AG10803 (cell line): ENCODE results near the gene ADORA2A.

Experiments used
- DNase-seq: peaks from one replicate; pipeline ENCODE4 v3.0.0; 2010; ENCODE audit warnings: low read depth
- H3K4me3 ChIP-seq: 2 replicates; pipeline ENCODE4 v1.5.1; 2011; ENCODE audit warnings: mild to moderate bottlenecking, low read length, control low read depth
- CTCF ChIP-seq: conservative IDR thresholded peaks from 2 replicates; pipeline ENCODE4 v1.5.1; 2011; ENCODE audit warnings: mild to moderate bottlenecking, low read length, control low read depth, inconsistent platforms

ADORA2A gene

GRCh38 chr22:24443668-24444067 lies 16.3 kb downstream of the ADORA2A start:
- no peak for DNase-seq
- no peak for TF ChIP-seq CTCF
- H3K4me3 ChIP-seq, result no peak overlapping the region

- no peak overlapping the region for H3K4me3 ChIP-seq
- DNase-seq, result no peak
- no peak for TF ChIP-seq CTCF
Measured at GRCh38 chr22:24444251-24444650, 16.9 kb downstream of the ADORA2A start.

GRCh38 chr22:24444729-24445466 lies 17.5 kb downstream of the ADORA2A start:
- H3K4me3 ChIP-seq, result no peak overlapping the region
- no peak for TF ChIP-seq CTCF
- no peak for DNase-seq

GRCh38 chr22:24445481-24446259 lies 18.3 kb downstream of the ADORA2A start:
- no peak for DNase-seq
- TF ChIP-seq CTCF, result no peak
- no peak overlapping the region for H3K4me3 ChIP-seq

GRCh38 chr22:24446260-24446611 lies 18.8 kb downstream of the ADORA2A start:
- TF ChIP-seq CTCF, result no peak
- H3K4me3 ChIP-seq, result no peak overlapping the region
- no peak for DNase-seq

GRCh38 chr22:24450610-24451009 lies 23.2 kb downstream of the ADORA2A start:
- no peak for TF ChIP-seq CTCF
- no peak for DNase-seq

GRCh38 chr22:24451162-24451561 lies 23.8 kb downstream of the ADORA2A start:
- DNase-seq, result no peak

More at GRCh38 chr22:24450610-24451009, 23.2 kb downstream of the ADORA2A start:
- no peak overlapping the region for H3K4me3 ChIP-seq

More at GRCh38 chr22:24451162-24451561, 23.8 kb downstream of the ADORA2A start:
- no peak overlapping the region for H3K4me3 ChIP-seq
- no peak for TF ChIP-seq CTCF
